ENCODE measurements around the gene PTPRN2.

PTPRN2 gene

GRCh38 chr7:158019726-158020705 lies 567.6 kb downstream of the PTPRN2 start:
- Histone ChIP-seq H3K18ac (ENCODE audit: low read length) (peak overlapping the region; percentile 77), H3K79me1 (ENCODE audit: low read depth, low read length) (no peaks in the 10 kb centered on the region), H3K9me3 (replicated peaks in 1 of 2; ENCODE audit: control insufficient read depth in 2 of 2, insufficient read depth in 1 of 2, low read depth in 1 of 2, low read length in 2 of 2) (no peaks in the 10 kb centered on the region), H2AFZ (ENCODE audit: low read length) (no peak overlapping the region), H3K4ac (ENCODE audit: low read length) (no peak overlapping the region), H2BK15ac (ENCODE audit: low read length) (no peak overlapping the region), H2BK5ac (ENCODE audit: low read length) (no peak overlapping the region), H2BK120ac (ENCODE audit: low read depth, low read length) (no peak overlapping the region), H2BK12ac (ENCODE audit: low read length) (peak overlapping the region; percentile 36), H3K23ac (ENCODE audit: low read depth, low read length, poor library complexity) (no peak overlapping the region), H3K36me3 (replicated peaks in 1 of 2; ENCODE audit: control insufficient read depth in 2 of 2, insufficient read depth in 2 of 2, low read length in 2 of 2) (no peaks in the 10 kb centered on the region), H3K9ac (ENCODE audit: low read depth, low read length, poor library complexity) (no peak overlapping the region), H3K27me3 (ENCODE audit: control insufficient read depth in 3 of 3, insufficient read depth in 3 of 3, low read depth in 1 of 3, low read length in 3 of 3) (peaks cover 0 to 42% (median 5%) of the 10 kb centered on the region in 3 experiments), H2AK5ac (ENCODE audit: low read depth, low read length) (peak overlapping the region; percentile 1), H3K14ac (ENCODE audit: low read length) (no peak overlapping the region), H3K4me1 (ENCODE audit: control insufficient read depth in 2 of 2, insufficient read depth in 1 of 2, low read depth in 1 of 2, low read length in 2 of 2) (peaks cover 13 to 14% of the 10 kb centered on the region in 2 donors), H3K27ac (replicated peaks; ENCODE audit: low read length) (no peak overlapping the region), H4K8ac (ENCODE audit: low read depth, low read length) (no peak overlapping the region), H3K4me2 (ENCODE audit: insufficient read depth, low read length, poor library complexity, severe bottlenecking) (no peak overlapping the region), H4K91ac (ENCODE audit: low read depth, low read length, poor library complexity) (peak overlapping the region; percentile 14), H3K4me3 (ENCODE audit: low read length in 2 of 2) (no peak overlapping the region)
- no peak for DNase-seq (ENCODE audit: low spot score)
- WGBS, 2 donors (ENCODE audit: extremely low coverage in 2 of 2, insufficient read length in 2 of 2, insufficient replicate concordance in 1 of 2), result no CpG with 5 or more reads among the region's 27 CpGs

GRCh38 chr7:158018971-158019645 lies 568.5 kb downstream of the PTPRN2 start:
- Histone ChIP-seq H3K14ac (ENCODE audit: low read length) (no peak overlapping the region), H4K8ac (ENCODE audit: low read depth, low read length) (no peak overlapping the region), H4K91ac (ENCODE audit: low read depth, low read length, poor library complexity) (no peak overlapping the region), H2BK5ac (ENCODE audit: low read length) (no peak overlapping the region), H3K9me3 (replicated peaks in 1 of 2; ENCODE audit: control insufficient read depth in 2 of 2, insufficient read depth in 1 of 2, low read depth in 1 of 2, low read length in 2 of 2) (no peaks in the 10 kb centered on the region), H3K36me3 (replicated peaks in 1 of 2; ENCODE audit: control insufficient read depth in 2 of 2, insufficient read depth in 2 of 2, low read length in 2 of 2) (no peaks in the 10 kb centered on the region), H2AK5ac (ENCODE audit: low read depth, low read length) (no peak overlapping the region), H2BK15ac (ENCODE audit: low read length) (no peak overlapping the region), H2BK120ac (ENCODE audit: low read depth, low read length) (no peak overlapping the region), H3K4me3 (ENCODE audit: low read length in 2 of 2) (no peak overlapping the region), H3K4me1 (ENCODE audit: control insufficient read depth in 2 of 2, insufficient read depth in 1 of 2, low read depth in 1 of 2, low read length in 2 of 2) (peaks cover 14 to 15% of the 10 kb centered on the region in 2 donors), H3K18ac (ENCODE audit: low read length) (no peak overlapping the region), H3K27ac (replicated peaks; ENCODE audit: low read length) (no peak overlapping the region), H3K79me1 (ENCODE audit: low read depth, low read length) (no peaks in the 10 kb centered on the region), H2BK12ac (ENCODE audit: low read length) (no peak overlapping the region), H3K23ac (ENCODE audit: low read depth, low read length, poor library complexity) (no peak overlapping the region), H2AFZ (ENCODE audit: low read length) (no peak overlapping the region), H3K27me3 (ENCODE audit: control insufficient read depth in 3 of 3, insufficient read depth in 3 of 3, low read depth in 1 of 3, low read length in 3 of 3) (peaks cover 0 to 49% (median 5%) of the 10 kb centered on the region in 3 experiments), H3K9ac (ENCODE audit: low read depth, low read length, poor library complexity) (no peak overlapping the region), H3K4me2 (ENCODE audit: insufficient read depth, low read length, poor library complexity, severe bottlenecking) (no peak overlapping the region), H3K4ac (ENCODE audit: low read length) (no peak overlapping the region)
- no CpG with 5 or more reads among the region's 20 CpGs for WGBS, 2 donors (ENCODE audit: extremely low coverage in 2 of 2, insufficient read length in 2 of 2, insufficient replicate concordance in 1 of 2)
- no peak for DNase-seq (ENCODE audit: low spot score)

DNA sequence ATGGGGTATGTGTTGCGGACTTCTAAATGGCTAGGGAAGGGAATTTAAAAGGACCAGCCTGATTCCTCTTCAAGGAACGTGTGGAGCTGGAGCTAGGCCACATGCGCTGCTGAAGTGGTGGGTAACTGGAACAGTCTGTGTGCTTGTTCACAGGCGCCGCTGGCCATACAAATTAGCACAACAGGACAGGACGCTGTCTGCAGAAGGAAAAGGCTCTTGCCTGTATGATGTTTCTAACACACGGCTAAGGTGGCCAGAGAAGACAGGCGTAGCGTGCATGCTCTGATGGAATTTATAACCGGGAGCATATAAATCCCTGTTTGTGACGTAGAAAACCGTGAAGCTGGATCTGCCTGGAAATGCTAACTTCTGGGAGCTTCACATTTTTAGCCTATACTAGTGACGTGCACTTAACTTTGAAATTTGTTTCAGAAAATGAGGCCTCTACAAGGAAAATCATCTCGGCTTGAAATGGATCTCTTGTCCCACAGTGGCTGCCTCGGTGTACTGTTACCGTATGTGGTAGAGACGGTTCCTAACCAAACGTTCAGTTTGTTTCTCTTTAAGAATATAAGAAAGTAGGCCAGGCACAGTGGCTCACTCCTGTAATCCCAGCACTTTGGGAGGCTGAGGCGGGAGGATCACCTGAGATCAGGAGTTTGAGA lies 569.4 kb downstream of the PTPRN2 start:
- DNase-seq (ENCODE audit: low spot score), result no peak
- Histone ChIP-seq H2BK120ac (ENCODE audit: low read depth, low read length) (no peak overlapping the region), H2AFZ (ENCODE audit: low read length) (no peak overlapping the region), H3K18ac (ENCODE audit: low read length) (no peak overlapping the region), H3K27ac (replicated peaks; ENCODE audit: low read length) (no peak overlapping the region), H4K8ac (ENCODE audit: low read depth, low read length) (no peak overlapping the region), H3K9ac (ENCODE audit: low read depth, low read length, poor library complexity) (no peak overlapping the region), H3K27me3 (ENCODE audit: control insufficient read depth in 3 of 3, insufficient read depth in 3 of 3, low read depth in 1 of 3, low read length in 3 of 3) (peaks cover 0 to 44% (median 3%) of the 10 kb centered on the region in 3 experiments), H4K91ac (ENCODE audit: low read depth, low read length, poor library complexity) (no peak overlapping the region), H3K4me2 (ENCODE audit: insufficient read depth, low read length, poor library complexity, severe bottlenecking) (no peak overlapping the region), H3K36me3 (replicated peaks in 1 of 2; ENCODE audit: control insufficient read depth in 2 of 2, insufficient read depth in 2 of 2, low read length in 2 of 2) (no peaks in the 10 kb centered on the region), H2BK12ac (ENCODE audit: low read length) (no peak overlapping the region), H3K23ac (ENCODE audit: low read depth, low read length, poor library complexity) (no peak overlapping the region), H2AK5ac (ENCODE audit: low read depth, low read length) (no peak overlapping the region), H3K9me3 (replicated peaks in 1 of 2; ENCODE audit: control insufficient read depth in 2 of 2, insufficient read depth in 1 of 2, low read depth in 1 of 2, low read length in 2 of 2) (no peaks in the 10 kb centered on the region), H3K4me1 (ENCODE audit: control insufficient read depth in 2 of 2, insufficient read depth in 1 of 2, low read depth in 1 of 2, low read length in 2 of 2) (peaks cover 14 to 15% of the 10 kb centered on the region in 2 donors), H3K4me3 (ENCODE audit: low read length in 2 of 2) (no peak overlapping the region), H3K79me1 (ENCODE audit: low read depth, low read length) (no peaks in the 10 kb centered on the region), H2BK15ac (ENCODE audit: low read length) (no peak overlapping the region), H3K14ac (ENCODE audit: low read length) (no peak overlapping the region), H2BK5ac (ENCODE audit: low read length) (no peak overlapping the region), H3K4ac (ENCODE audit: low read length) (no peak overlapping the region)
- WGBS, 2 donors (ENCODE audit: extremely low coverage in 2 of 2, insufficient read length in 2 of 2, insufficient replicate concordance in 1 of 2), result no CpG with 5 or more reads among the region's 19 CpGs
